Neural cell (in vitro differentiated cells): Measurements from ENCODE around the gene SMARCC1. TPM values are rescaled to one million over a fixed set of nuclear protein-coding genes. Genes with fewer than 3 reads are reported as not detected.
A peak's percentile ranks its signal among the peaks of the same experiment; 100 is the strongest.

Experiments used
- H2AFZ ChIP-seq: fragments of 200-600, 300-800 bp; sonication (generic), shearing (Covaris generic); 2 replicates; pipeline ENCODE4 v1.6.0; 2014; ENCODE audit warnings: low read depth, mild to moderate bottlenecking, antibody characterized with exemption, low read length, moderate library complexity
- H3F3A ChIP-seq: fragments of 200-600 bp; shearing (Covaris generic); 2 replicates; pipeline ENCODE4 v1.6.1; 2016; ENCODE audit warnings: mild to moderate bottlenecking, moderate library complexity, mixed read lengths, antibody characterized with exemption, low read length; ENCODE audit not compliant: insufficient read depth, poor library complexity, severe bottlenecking
- H3K27ac ChIP-seq: fragments of 200-600, 300-800 bp; sonication (generic), shearing (Covaris generic); 2 replicates; pipeline ENCODE4 v1.5.1; 2014; ENCODE audit warnings: mild to moderate bottlenecking, low read length, moderate library complexity
- H3K27me3 ChIP-seq: fragments of 300-800, 200-600 bp; sonication (generic), shearing (Covaris generic); 2 replicates; pipeline ENCODE4 v1.6.0; 2014; ENCODE audit warnings: mild to moderate bottlenecking, low read depth, low read length, moderate library complexity; ENCODE audit not compliant: insufficient read depth
- H3K36me3 ChIP-seq: fragments of 300-800, 200-600 bp; sonication (generic), shearing (Covaris generic); 2 replicates; pipeline ENCODE4 v1.5.1; 2014; ENCODE audit warnings: mild to moderate bottlenecking, antibody characterized with exemption, low read length, moderate library complexity; ENCODE audit not compliant: insufficient read depth
- H3K4me2 ChIP-seq: fragments of 300-800, 200-600 bp; sonication (generic), shearing (Covaris generic); 2 replicates; pipeline ENCODE4 v1.6.0; 2014; ENCODE audit warnings: mild to moderate bottlenecking, low read length
- H3K4me3 ChIP-seq: fragments of 300-800, 200-600 bp; sonication (generic), shearing (Covaris generic); 2 replicates; pipeline ENCODE4 v1.5.1; 2014; ENCODE audit warnings: mild to moderate bottlenecking, low read length, moderate library complexity
- H3K79me2 ChIP-seq: fragments of 200-600 bp; shearing (Covaris generic); replicated peaks from 2 replicates; pipeline ENCODE4 v1.6.0; 2014; ENCODE audit warnings: mild to moderate bottlenecking, low read length, moderate library complexity; ENCODE audit not compliant: insufficient read depth
- H3K9ac ChIP-seq: fragments of 300-800, 200-600 bp; sonication (generic), shearing (Covaris generic); 2 replicates; pipeline ENCODE4 v1.6.1; 2016; ENCODE audit warnings: mild to moderate bottlenecking, low read length, mixed read lengths
- H3K9me2 ChIP-seq: fragments of 200-600 bp; shearing (Covaris generic); 2 replicates; pipeline ENCODE4 v1.6.1; 2016; ENCODE audit warnings: mild to moderate bottlenecking, low read length, mixed read lengths; ENCODE audit not compliant: insufficient read depth
- H3K9me3 ChIP-seq: fragments of 200-600, 300-800 bp; sonication (generic), shearing (Covaris generic); 2 replicates; pipeline ENCODE4 v1.6.1; 2016; ENCODE audit warnings: mild to moderate bottlenecking, mixed run types, low read length, moderate library complexity, mixed read lengths
- H4K20me1 ChIP-seq: fragments of 200-600 bp; shearing (Covaris generic); 2 replicates; pipeline ENCODE4 v1.6.1; 2016; ENCODE audit warnings: mild to moderate bottlenecking, mixed run types; ENCODE audit not compliant: insufficient read depth
- CTCF ChIP-seq: fragments of 450-650 bp; IDR thresholded peaks from 2 replicates; pipeline ENCODE4 v1.5.1; 2014; ENCODE audit warnings: antibody characterized with exemption, mild to moderate bottlenecking, moderate library complexity; ENCODE audit not compliant: poor library complexity, severe bottlenecking
- EP300 ChIP-seq: fragments of 450-650 bp; conservative IDR thresholded peaks from 2 replicates; pipeline ENCODE4 v1.6.1; 2014; ENCODE audit warnings: antibody characterized with exemption, mild to moderate bottlenecking, moderate library complexity; ENCODE audit not compliant: poor library complexity, severe bottlenecking
- EZH2 ChIP-seq: fragments of 200-600, 300-800 bp; shearing (Covaris generic), sonication (generic); IDR thresholded peaks from 2 replicates; pipeline ENCODE4 v1.6.1; 2014; ENCODE audit warnings: antibody characterized with exemption, low read length, borderline replicate concordance, mild to moderate bottlenecking; ENCODE audit not compliant: insufficient read depth, poor library complexity, severe bottlenecking
- MXI1 ChIP-seq: fragments of 450-650 bp; conservative IDR thresholded peaks from 2 replicates; pipeline ENCODE4 v1.6.1; 2014; ENCODE audit warnings: antibody characterized with exemption, mild to moderate bottlenecking; ENCODE audit not compliant: poor library complexity, severe bottlenecking
- POLR2AphosphoS5 ChIP-seq: IDR thresholded peaks from 2 replicates; pipeline ENCODE4 v1.6.1; 2012
- RAD21 ChIP-seq: fragments of 450-650 bp; conservative IDR thresholded peaks from 2 replicates; pipeline ENCODE4 v1.6.1; 2014; ENCODE audit warnings: antibody characterized with exemption, mild to moderate bottlenecking, moderate library complexity
- SMC3 ChIP-seq: fragments of 450-650 bp; conservative IDR thresholded peaks from 2 replicates; pipeline ENCODE4 v1.6.1; 2014; ENCODE audit warnings: antibody characterized with exemption, mild to moderate bottlenecking, moderate library complexity; ENCODE audit not compliant: poor library complexity
- TAF1 ChIP-seq: IDR thresholded peaks from 2 replicates; pipeline ENCODE4 v1.6.1; 2012; ENCODE audit warnings: low read depth
- polyA plus RNA-seq: library from polyadenylated mRNA; depleted of rRNA; stranded (reverse); fragments of >200 nt; gene quantifications from 2 replicates; pipeline ENCODE4 v1.2.3, GENCODE V29; 2014
- TF ChIP-seq, protein P1 (sequence below): IDR thresholded peaks from 2 replicates; pipeline ENCODE4 v1.6.1; 2012; ENCODE audit warnings: borderline replicate concordance

SMARCC1 gene
- polyA plus RNA-seq, 1 donor from 2014 or later, result 29.4 TPM

DNA sequence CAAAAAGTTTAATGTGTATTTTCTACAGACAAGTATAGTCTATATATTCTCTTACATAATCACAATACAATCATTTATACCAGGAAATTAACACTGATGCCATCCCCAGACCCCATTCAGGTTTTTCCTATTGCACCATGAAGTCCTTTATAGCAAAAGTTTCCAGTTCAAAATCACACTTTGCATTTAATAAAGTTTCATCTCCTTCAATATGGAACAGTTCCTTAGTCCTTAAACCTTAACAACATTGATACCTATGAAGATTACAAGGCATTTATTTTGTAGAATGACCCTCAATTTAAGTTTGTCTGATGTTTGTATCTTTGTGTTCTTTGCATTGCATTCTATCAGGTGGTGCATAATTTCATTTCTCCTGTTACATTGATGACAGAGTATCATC lies 2.0 kb upstream of the SMARCC1 start:
- Histone ChIP-seq H3K4me3 (no peak overlapping the region), H2AFZ (no peak overlapping the region), H3K9me2 (no peaks in the 10 kb centered on the region), H3K79me2 (peaks cover 25% of the 10 kb centered on the region), H3K27ac (no peak overlapping the region), H3K4me2 (no peak overlapping the region), H4K20me1 (no peaks in the 10 kb centered on the region), H3K36me3 (no peaks in the 10 kb centered on the region), H3K9ac (no peak overlapping the region), H3K27me3 (no peaks in the 10 kb centered on the region), H3F3A (peaks cover 10% of the 10 kb centered on the region), H3K9me3 (no peaks in the 10 kb centered on the region)
- TF ChIP-seq EP300 (no peak), EZH2 (no peak), CTCF (no peak), SMC3 (no peak), MXI1 (no peak), TAF1 (no peak), POLR2AphosphoS5 (no peak), RAD21 (no peak)
- TF ChIP-seq, protein P1, sequence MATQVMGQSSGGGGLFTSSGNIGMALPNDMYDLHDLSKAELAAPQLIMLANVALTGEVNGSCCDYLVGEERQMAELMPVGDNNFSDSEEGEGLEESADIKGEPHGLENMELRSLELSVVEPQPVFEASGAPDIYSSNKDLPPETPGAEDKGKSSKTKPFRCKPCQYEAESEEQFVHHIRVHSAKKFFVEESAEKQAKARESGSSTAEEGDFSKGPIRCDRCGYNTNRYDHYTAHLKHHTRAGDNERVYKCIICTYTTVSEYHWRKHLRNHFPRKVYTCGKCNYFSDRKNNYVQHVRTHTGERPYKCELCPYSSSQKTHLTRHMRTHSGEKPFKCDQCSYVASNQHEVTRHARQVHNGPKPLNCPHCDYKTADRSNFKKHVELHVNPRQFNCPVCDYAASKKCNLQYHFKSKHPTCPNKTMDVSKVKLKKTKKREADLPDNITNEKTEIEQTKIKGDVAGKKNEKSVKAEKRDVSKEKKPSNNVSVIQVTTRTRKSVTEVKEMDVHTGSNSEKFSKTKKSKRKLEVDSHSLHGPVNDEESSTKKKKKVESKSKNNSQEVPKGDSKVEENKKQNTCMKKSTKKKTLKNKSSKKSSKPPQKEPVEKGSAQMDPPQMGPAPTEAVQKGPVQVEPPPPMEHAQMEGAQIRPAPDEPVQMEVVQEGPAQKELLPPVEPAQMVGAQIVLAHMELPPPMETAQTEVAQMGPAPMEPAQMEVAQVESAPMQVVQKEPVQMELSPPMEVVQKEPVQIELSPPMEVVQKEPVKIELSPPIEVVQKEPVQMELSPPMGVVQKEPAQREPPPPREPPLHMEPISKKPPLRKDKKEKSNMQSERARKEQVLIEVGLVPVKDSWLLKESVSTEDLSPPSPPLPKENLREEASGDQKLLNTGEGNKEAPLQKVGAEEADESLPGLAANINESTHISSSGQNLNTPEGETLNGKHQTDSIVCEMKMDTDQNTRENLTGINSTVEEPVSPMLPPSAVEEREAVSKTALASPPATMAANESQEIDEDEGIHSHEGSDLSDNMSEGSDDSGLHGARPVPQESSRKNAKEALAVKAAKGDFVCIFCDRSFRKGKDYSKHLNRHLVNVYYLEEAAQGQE, result no peak

DNA sequence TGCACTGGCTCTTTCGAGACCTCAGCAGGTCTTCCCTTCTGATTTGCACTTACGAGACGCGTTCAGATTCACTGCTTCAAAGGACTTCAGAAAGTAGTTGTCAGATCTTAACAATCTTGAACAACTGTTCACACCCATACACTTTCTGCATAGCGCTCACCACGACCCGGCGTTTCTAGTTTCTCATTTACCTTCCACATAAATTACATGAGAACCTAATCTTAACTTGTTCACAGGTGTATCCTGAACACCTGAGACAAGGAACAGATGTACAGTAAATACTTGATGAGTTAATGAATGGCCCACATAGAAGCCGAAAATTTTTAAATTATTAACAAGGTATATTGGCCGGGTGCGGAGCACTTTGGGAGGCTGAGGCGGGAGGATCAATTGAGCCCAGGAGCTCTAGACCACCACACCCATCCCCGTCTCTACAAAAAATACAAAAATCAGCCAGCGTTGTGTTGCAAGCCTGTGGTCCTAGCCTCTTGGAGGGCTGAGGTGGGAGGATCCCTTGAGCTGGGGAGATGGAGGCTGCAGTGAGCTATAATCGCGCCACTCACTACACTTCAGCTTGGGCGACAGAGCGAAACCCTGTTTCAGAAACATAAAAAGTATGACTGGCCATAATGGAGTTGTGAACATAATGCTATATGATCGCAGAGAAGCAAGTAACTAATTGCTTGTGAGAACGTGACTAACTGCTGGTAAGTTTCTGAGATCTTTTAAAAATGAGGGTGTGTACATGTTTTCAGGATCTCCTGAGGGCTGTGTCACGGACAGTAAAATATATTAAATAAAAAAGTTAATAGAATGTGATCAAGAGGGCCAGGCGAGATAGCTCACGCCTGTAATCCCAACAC lies 984 bp upstream of the SMARCC1 start:
- peak overlapping the region; percentile 74 for H3K4me2 ChIP-seq
- peak overlapping the region; percentile 94 for H3K27ac ChIP-seq
- peak overlapping the region; percentile 85 for H2AFZ ChIP-seq
- no peaks in the 10 kb centered on the region for H3K9me2 ChIP-seq
- H3K79me2 ChIP-seq, result peaks cover 35% of the 10 kb centered on the region
- no peaks in the 10 kb centered on the region for H3K9me3 ChIP-seq
- H3K9ac ChIP-seq, result peak overlapping the region; percentile 93
- peaks cover 10% of the 10 kb centered on the region for H3F3A ChIP-seq
- TF ChIP-seq EP300 (no peak), RAD21 (no peak), POLR2AphosphoS5 (no peak), CTCF (no peak), MXI1 (no peak), SMC3 (no peak), EZH2 (no peak), TAF1 (no peak)
- TF ChIP-seq, protein P1, result no peak
- no peaks in the 10 kb centered on the region for H3K27me3 ChIP-seq
- H4K20me1 ChIP-seq, result peaks cover 4% of the 10 kb centered on the region
- H3K36me3 ChIP-seq, result no peaks in the 10 kb centered on the region
- peak overlapping the region; percentile 77 for H3K4me3 ChIP-seq
